Measurements from ENCODE around the gene DUOXA2.

GRCh38 chr15:45100884-45101625 lies 13.1 kb upstream of the DUOXA2 start:
- no peak for TF ChIP-seq EZH2phosphoT487 (conservative IDR thresholded peaks at IDR 0.05; ENCODE audit: low read length)
- TF ChIP-seq CTCF (IDR thresholded peaks at IDR 0.05; ENCODE audit: insufficient read depth, low read length, poor library complexity, severe bottlenecking), result no peak

Data from SU-DHL-6 (cell line).